Upper lobe of left lung (tissue), 6 donors: ENCODE results near the gene OSBPL8. TPM values are rescaled to one million over a fixed set of nuclear protein-coding genes. Genes with fewer than 3 reads are reported as not detected.

Experiments
- ATAC-seq, 2 donors: fragments of 200-7000 bp; cut with Tn5 transposase; one replicate each; pipeline ENCODE4 v1.9.1; 2022; ENCODE audit warnings: mild to moderate bottlenecking in 2 of 2, moderate library complexity in 2 of 2; ENCODE audit not compliant: low FRiP score in 2 of 2
- DNase-seq, 2 donors: peaks; one replicate each; pipeline ENCODE4 v3.0.0-alpha.2; 2019 to 2020
- H3K27ac ChIP-seq, 4 donors: fragments of 200-600 bp; sonication (generic); one replicate each; pipeline ENCODE4 v1.5.1; 2016 to 2019
- H3K27me3 ChIP-seq, 4 donors: fragments of 200-600 bp; sonication (generic); one replicate each; pipeline ENCODE4 v1.5.1; 2017 to 2019
- H3K36me3 ChIP-seq, 4 donors: fragments of 200-600 bp; sonication (generic); one replicate each; pipeline ENCODE4 v1.5.1; 2016 to 2019
- H3K4me1 ChIP-seq, 4 donors: fragments of 200-600 bp; sonication (generic); one replicate each; pipeline ENCODE4 v1.5.1; 2018 to 2019
- H3K4me3 ChIP-seq, 4 donors: fragments of 200-600 bp; sonication (generic); one replicate each; pipeline ENCODE4 v1.5.1; 2017 to 2019; ENCODE audit warnings: mild to moderate bottlenecking in 2 of 4, moderate library complexity in 1 of 4
- H3K9me3 ChIP-seq, 4 donors: fragments of 200-600 bp; sonication (generic); one replicate each; pipeline ENCODE4 v1.5.1; 2018 to 2019
- EP300 ChIP-seq, 4 donors: sonication (generic); formaldehyde crosslinking; IDR thresholded peaks; one replicate each; pipeline ENCODE4 v1.5.1; 2017; ENCODE audit warnings: antibody characterized with exemption in 4 of 4, control low read depth in 2 of 4
- POLR2A ChIP-seq, 4 donors: fragments of 450-650 bp; IDR thresholded peaks; one replicate each; pipeline ENCODE4 v1.5.1; 2016 to 2017; ENCODE audit warnings: antibody characterized with exemption in 4 of 4, mild to moderate bottlenecking in 2 of 4
- POLR2AphosphoS5 ChIP-seq, 2 donors: sonication (generic); formaldehyde crosslinking; IDR thresholded peaks; one replicate each; pipeline ENCODE4 v1.5.1; 2017; ENCODE audit warnings: antibody characterized with exemption in 2 of 2
- WGBS, 2 donors: methylation state at CpG; one replicate each; pipeline ENCODE4 v1.1.5; 2017 to 2018; 5-methylcytosine and 5-hydroxymethylcytosine counted together
- total RNA-seq, 6 donors: library from RNA; depleted of rRNA in 4 of 6; stranded (reverse); fragments of >200 nt in 4 of 6; gene quantifications; one replicate each; pipeline versions ENCODE4 v1.1.0 to v1.2.1, GENCODE V29; 2016 to 2021
- TF ChIP-seq, protein P1 (sequence below), 6 experiments: fragments of 450-650 bp in 4 of 6; fragments of 200-600 bp in 2 of 6; sonication (generic) in 2 of 6; IDR thresholded peaks; one replicate each; pipeline ENCODE4 v1.5.1; 2016 to 2019; ENCODE audit warnings: antibody characterized with exemption in 6 of 6
- donor health status: DM: no; HTN: no; CAD: no; lungs with moderate emphysema.
- donor health status: DM: no; HTN: yes; CAD: no; lungs with severe emphysema.

OSBPL8 gene
- total RNA-seq, 6 donors from 2014 or later: 35.6 to 103 (median 73.3) TPM

GRCh38 chr12:76457818-76458217, 101.8 kb downstream of the OSBPL8 start:
- Histone ChIP-seq H3K27ac (no peak overlapping the region), H3K27me3 (no peaks in the 10 kb centered on the region), H3K9me3 (no peaks in the 10 kb centered on the region), H3K4me1 (peaks cover 0 to 24% (median 7%) of the 10 kb centered on the region in 4 donors), H3K4me3 (no peak overlapping the region), H3K36me3 (no peaks in the 10 kb centered on the region)
- no peak for ATAC-seq
- no peak for DNase-seq
- TF ChIP-seq POLR2A (IDR thresholded peaks at IDR 0.05) (no peak), POLR2AphosphoS5 (IDR thresholded peaks at IDR 0.05) (no peak)
- TF ChIP-seq, protein P1, sequence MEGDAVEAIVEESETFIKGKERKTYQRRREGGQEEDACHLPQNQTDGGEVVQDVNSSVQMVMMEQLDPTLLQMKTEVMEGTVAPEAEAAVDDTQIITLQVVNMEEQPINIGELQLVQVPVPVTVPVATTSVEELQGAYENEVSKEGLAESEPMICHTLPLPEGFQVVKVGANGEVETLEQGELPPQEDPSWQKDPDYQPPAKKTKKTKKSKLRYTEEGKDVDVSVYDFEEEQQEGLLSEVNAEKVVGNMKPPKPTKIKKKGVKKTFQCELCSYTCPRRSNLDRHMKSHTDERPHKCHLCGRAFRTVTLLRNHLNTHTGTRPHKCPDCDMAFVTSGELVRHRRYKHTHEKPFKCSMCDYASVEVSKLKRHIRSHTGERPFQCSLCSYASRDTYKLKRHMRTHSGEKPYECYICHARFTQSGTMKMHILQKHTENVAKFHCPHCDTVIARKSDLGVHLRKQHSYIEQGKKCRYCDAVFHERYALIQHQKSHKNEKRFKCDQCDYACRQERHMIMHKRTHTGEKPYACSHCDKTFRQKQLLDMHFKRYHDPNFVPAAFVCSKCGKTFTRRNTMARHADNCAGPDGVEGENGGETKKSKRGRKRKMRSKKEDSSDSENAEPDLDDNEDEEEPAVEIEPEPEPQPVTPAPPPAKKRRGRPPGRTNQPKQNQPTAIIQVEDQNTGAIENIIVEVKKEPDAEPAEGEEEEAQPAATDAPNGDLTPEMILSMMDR (IDR thresholded peaks at IDR 0.05): no peak
- WGBS, 2 donors: 96 to 97% methylated on average over 5 of the region's 5 CpGs

GRCh38 chr12:76457010-76457409, 102.6 kb downstream of the OSBPL8 start:
- Histone ChIP-seq H3K36me3 (no peaks in the 10 kb centered on the region), H3K4me3 (no peak overlapping the region), H3K27ac (no peak overlapping the region), H3K9me3 (no peaks in the 10 kb centered on the region), H3K27me3 (no peaks in the 10 kb centered on the region), H3K4me1 (peaks cover 0 to 16% (median 7%) of the 10 kb centered on the region in 4 donors)
- DNase-seq: no peak
- WGBS, 2 donors: 79 to 83% methylated on average over 7 of the region's 7 CpGs
- ATAC-seq: no peak
- TF ChIP-seq POLR2AphosphoS5 (IDR thresholded peaks at IDR 0.05) (no peak), POLR2A (IDR thresholded peaks at IDR 0.05) (no peak)
- TF ChIP-seq, protein P1 (IDR thresholded peaks at IDR 0.05): no peak

DNA sequence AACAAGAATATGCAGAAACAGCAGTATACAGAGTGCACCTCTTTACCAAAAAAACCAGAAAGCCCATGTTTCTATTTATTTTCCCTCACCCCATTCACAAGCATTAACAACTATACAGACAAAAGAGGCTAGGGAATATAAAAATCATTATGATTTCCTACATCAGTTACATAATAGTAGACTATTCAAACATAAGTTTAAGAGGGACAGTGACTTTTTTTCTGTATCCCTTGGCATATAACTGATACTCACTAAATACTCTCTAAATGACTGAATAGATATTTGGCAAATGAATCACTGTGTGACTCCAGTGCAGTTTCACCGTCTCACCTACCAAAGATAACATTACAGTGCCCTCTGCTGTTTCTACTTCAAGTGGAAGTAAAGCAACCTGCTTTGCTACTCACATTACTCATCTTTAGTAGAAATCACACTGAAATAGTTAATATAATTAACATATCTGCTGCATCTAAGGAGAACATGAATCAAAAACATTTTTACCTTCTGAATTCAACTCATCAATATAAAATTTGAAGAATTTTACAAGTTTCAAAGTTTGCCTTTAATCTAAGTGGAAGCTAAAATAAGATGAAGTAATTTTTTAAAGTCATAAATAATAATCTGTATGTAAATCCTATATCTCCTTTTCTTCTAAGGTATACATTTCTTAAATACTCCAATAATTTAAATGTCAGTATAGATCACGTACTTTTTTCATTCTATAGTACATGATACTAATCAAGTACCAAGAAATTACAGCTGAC, 103.8 kb downstream of the OSBPL8 start:
- Histone ChIP-seq H3K27ac (no peak overlapping the region), H3K27me3 (no peaks in the 10 kb centered on the region)
- WGBS, 2 donors: 45 to 49% methylated on average over 2 of the region's 2 CpGs

GRCh38 chr12:76451528-76451927, 108.0 kb downstream of the OSBPL8 start:
- 87 to 91% methylated on average over 6 of the region's 6 CpGs for WGBS, 2 donors
- ATAC-seq: no peak

More for the DNA sequence above, 103.8 kb downstream of the OSBPL8 start:
- Histone ChIP-seq H3K4me1 (peaks cover 0 to 12% (median 4%) of the 10 kb centered on the region in 4 donors), H3K4me3 (no peak overlapping the region), H3K9me3 (no peaks in the 10 kb centered on the region), H3K36me3 (no peaks in the 10 kb centered on the region)
- no peak for DNase-seq
- TF ChIP-seq, protein P1 (IDR thresholded peaks at IDR 0.05): peak in 5 of 6 experiments; percentile 14 to 64 (median 44)
- no peak for TF ChIP-seq POLR2AphosphoS5 (IDR thresholded peaks at IDR 0.05)
- ATAC-seq: peak; percentile 59 to 83

More at GRCh38 chr12:76451528-76451927, 108.0 kb downstream of the OSBPL8 start:
- Histone ChIP-seq H3K36me3 (no peaks in the 10 kb centered on the region), H3K9me3 (no peaks in the 10 kb centered on the region), H3K4me3 (no peak overlapping the region), H3K27me3 (no peaks in the 10 kb centered on the region), H3K4me1 (peaks cover 0 to 13% (median 4%) of the 10 kb centered on the region in 4 donors), H3K27ac (no peak overlapping the region)
- TF ChIP-seq EP300 (IDR thresholded peaks at IDR 0.05): no peak
- no peak for TF ChIP-seq POLR2A (IDR thresholded peaks at IDR 0.05)
- TF ChIP-seq, protein P1 (IDR thresholded peaks at IDR 0.05): no peak
- TF ChIP-seq POLR2AphosphoS5 (IDR thresholded peaks at IDR 0.05): no peak
- DNase-seq: no peak
